CD4-positive, alpha-beta T cell (primary cell): Measurements from ENCODE around the gene METTL6. TPM values are rescaled to one million over a fixed set of nuclear protein-coding genes. Genes with fewer than 3 reads are reported as not detected.
"Not testable (repeated sequence)": the region's sequence is repeated elsewhere in the genome, so short reads cannot be mapped to it uniquely, and the experiment has no call there.

Experiments used
- ATAC-seq: fragments of 200-7000 bp; cut with Tn5 transposase; one replicate; pipeline ENCODE4 v1.10.0; 2022; ENCODE audit warnings: mild to moderate bottlenecking; ENCODE audit not compliant: poor library complexity
- CTCF ChIA-PET: fragments of 350-600 bp; sonication (Branson Sonifier 250); formaldehyde crosslinking; loops from one replicate; lab custom pipeline; 2021; ENCODE audit warnings: antibody characterized with exemption, inconsistent platforms; lab: Charles Lee
- POLR2A ChIA-PET: fragments of 350-600 bp; sonication (Branson Sonifier 250); formaldehyde crosslinking; loops from one replicate; lab custom pipeline; 2021; ENCODE audit warnings: antibody characterized with exemption, inconsistent platforms; lab: Charles Lee
- DNase-seq, 14 experiments: peaks; one replicate each; pipeline ENCODE4 v3.0.0-alpha.2; 2013 to 2020; ENCODE audit warnings: mixed read lengths in 2 of 14
- H3K27ac ChIP-seq, 2 donors: one replicate each; pipeline versions ENCODE4 v1.5.1 to v1.7.0; 2013; ENCODE audit warnings: low read length in 2 of 2, low read depth in 1 of 2, mild to moderate bottlenecking in 1 of 2
- H3K27me3 ChIP-seq, 2 experiments: 1 replicate in 1 of 2; 2 replicates in 1 of 2; pipeline versions ENCODE4 v1.6.1 to v1.7.0; 2013; ENCODE audit warnings: low read length in 2 of 2, control low read depth in 1 of 2, mild to moderate bottlenecking in 1 of 2, moderate library complexity in 1 of 2; ENCODE audit not compliant: insufficient read depth in 2 of 2, control insufficient read depth in 1 of 2
- H3K36me3 ChIP-seq: one replicate; pipeline ENCODE4 v1.6.1; 2013; ENCODE audit warnings: low read length, control low read depth; ENCODE audit not compliant: insufficient read depth
- H3K4me1 ChIP-seq: one replicate; pipeline ENCODE4 v1.6.1; 2013; ENCODE audit warnings: low read length, control low read depth; ENCODE audit not compliant: insufficient read depth
- H3K4me3 ChIP-seq: one replicate; pipeline ENCODE4 v1.5.1; 2013; ENCODE audit warnings: mild to moderate bottlenecking, low read length, moderate library complexity
- H3K9me3 ChIP-seq, 2 experiments: 1 replicate in 1 of 2; 2 replicates in 1 of 2; pipeline versions ENCODE4 v1.6.1 to v1.7.0; 2013; ENCODE audit warnings: low read length in 2 of 2, mild to moderate bottlenecking in 2 of 2, control low read depth in 1 of 2, moderate library complexity in 1 of 2; ENCODE audit not compliant: control insufficient read depth in 1 of 2, insufficient read depth in 1 of 2
- H3K27ac Mint-ChIP-seq: one replicate; pipeline ENCODE4 v1.8.0; 2020; ENCODE audit warnings: mixed read lengths
- H3K27me3 Mint-ChIP-seq: one replicate; pipeline ENCODE4 v1.8.0; 2021; ENCODE audit warnings: mixed read lengths
- H3K36me3 Mint-ChIP-seq: one replicate; pipeline ENCODE4 v1.8.0; 2021; ENCODE audit warnings: low read depth, mixed read lengths
- H3K4me1 Mint-ChIP-seq: one replicate; pipeline ENCODE4 v1.8.0; 2021; ENCODE audit warnings: low read depth, mixed read lengths
- H3K4me3 Mint-ChIP-seq: one replicate; pipeline ENCODE4 v1.8.0; 2020; ENCODE audit warnings: mild to moderate bottlenecking, mixed read lengths
- H3K9me3 Mint-ChIP-seq: one replicate; pipeline ENCODE4 v1.8.0; 2020; ENCODE audit warnings: mixed read lengths
- CTCF ChIP-seq: fragments of 200-600 bp; IDR thresholded peaks from one replicate; pipeline ENCODE4 v1.8.0; 2022; ENCODE audit warnings: antibody characterized with exemption, mild to moderate bottlenecking
- intact Hi-C, 2 experiments: fragments of 100-400 bp; cut with DNase I in 1 of 2; cut with micrococcal nuclease in 1 of 2; formaldehyde crosslinking; loops; one replicate each; pipeline versions ENCODE4 v1.15.1 to v1.9.0; 2023 to 2025; cut with DNase I, micrococcal nuclease
- total RNA-seq, 174 experiments: library from RNA in 2 of 174; stranded (reverse) in 2 of 174; gene quantifications; one replicate each; pipeline ENCODE4 v1.2.3 and lab custom pipeline; 2021 to 2026

Gene METTL6
- total RNA-seq, 2 experiments from 2014 or later, result 4.7 to 5.7 TPM

DNA sequence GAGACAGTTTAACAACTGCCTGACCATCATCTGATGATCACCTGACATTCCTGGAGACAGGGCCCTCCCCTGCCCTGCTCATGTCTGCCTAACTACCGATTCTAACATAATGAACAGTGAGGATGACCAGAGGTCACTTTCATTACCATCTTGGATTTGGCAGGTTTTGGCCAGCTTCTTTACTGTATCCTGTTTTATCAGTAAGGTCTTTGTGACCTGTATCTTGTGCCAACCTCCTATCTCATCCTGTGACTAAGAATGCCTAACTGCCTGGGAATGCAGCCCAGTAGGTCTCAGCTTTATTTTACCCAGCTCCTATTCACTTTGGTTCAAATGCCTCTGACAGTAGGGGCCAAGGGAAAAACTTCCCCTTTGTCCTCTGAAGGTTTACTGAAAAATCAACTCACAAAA, 40.2 kb downstream of the METTL6 start:
- POLR2A ChIA-PET, result no interaction called here
- Mint-ChIP-seq H3K9me3 (no peaks in the 10 kb centered on the region), H3K4me1 (no peaks in the 10 kb centered on the region), H3K27me3 (no peaks in the 10 kb centered on the region), H3K36me3 (no peaks in the 10 kb centered on the region), H3K4me3 (no peak overlapping the region), H3K27ac (no peak overlapping the region)
- Histone ChIP-seq H3K4me3 (no peak overlapping the region), H3K4me1 (no peaks in the 10 kb centered on the region), H3K36me3 (no peaks in the 10 kb centered on the region), H3K27me3 (no peaks in the 10 kb centered on the region), H3K9me3 (peaks cover 0 to 8% of the 10 kb centered on the region in 2 experiments), H3K27ac (no peak overlapping the region)
- DNase-seq (no peak), ATAC-seq (no peak)
- CTCF ChIA-PET, result no interaction called here
- TF ChIP-seq CTCF, result no peak
- intact Hi-C loops, result no loop called here

DNA sequence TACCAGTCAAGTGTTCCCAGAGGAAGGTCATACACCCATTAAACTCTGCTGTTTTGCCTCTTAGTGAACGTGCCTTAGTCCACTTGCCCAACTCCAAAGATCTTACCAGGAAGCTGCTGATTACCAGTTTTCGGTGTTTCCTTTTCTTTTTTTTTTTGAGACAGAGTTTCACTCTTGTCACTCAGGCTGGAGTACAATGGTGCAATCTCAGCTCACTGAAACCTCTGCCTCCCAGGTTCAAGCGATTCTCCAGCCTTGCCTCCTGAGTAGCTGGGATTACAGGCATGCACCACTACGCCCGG, 40.7 kb downstream of the METTL6 start:
- POLR2A ChIA-PET, H3K9me3 Mint-ChIP-seq, H3K27ac Mint-ChIP-seq, H3K4me1 ChIP-seq, ATAC-seq, H3K4me3 Mint-ChIP-seq, CTCF ChIA-PET, H3K4me3 ChIP-seq, H3K36me3 Mint-ChIP-seq, intact Hi-C loops, H3K4me1 Mint-ChIP-seq, H3K27ac ChIP-seq, H3K27me3 ChIP-seq, H3K36me3 ChIP-seq, DNase-seq, H3K27me3 Mint-ChIP-seq, H3K9me3 ChIP-seq: not testable (repeated sequence)

- Histone ChIP-seq H3K9me3 (peaks cover 0 to 8% of the 10 kb centered on the region in 2 experiments), H3K36me3 (no peaks in the 10 kb centered on the region), H3K27me3 (no peaks in the 10 kb centered on the region), H3K27ac (no peak overlapping the region), H3K4me3 (no peak overlapping the region), H3K4me1 (no peaks in the 10 kb centered on the region)
- H3K9me3 Mint-ChIP-seq, result no peaks in the 10 kb centered on the region
- H3K4me3 Mint-ChIP-seq, result no peak overlapping the region
- no peak for TF ChIP-seq CTCF
- no peaks in the 10 kb centered on the region for H3K27me3 Mint-ChIP-seq
- ChIA-PET CTCF (no interaction called here), POLR2A (no interaction called here)
- no peaks in the 10 kb centered on the region for H3K36me3 Mint-ChIP-seq
- intact Hi-C loops, result no loop called here
- no peak overlapping the region for H3K27ac Mint-ChIP-seq
- ATAC-seq, result no peak
- no peaks in the 10 kb centered on the region for H3K4me1 Mint-ChIP-seq
- DNase-seq, result no peak
Measured at GRCh38 chr3:15385901-15386653, 41.3 kb downstream of the METTL6 start.

GRCh38 chr3:15385238-15385695, 42.1 kb downstream of the METTL6 start:
- CTCF ChIA-PET, result interaction anchor here (2.0 kb wide), 1 partner anchor 117 kb away, joined by 7 read pairs; no protein-coding TSS in a partner anchor
- H3K4me3 ChIP-seq, H3K4me3 Mint-ChIP-seq, H3K27ac Mint-ChIP-seq, POLR2A ChIA-PET, H3K9me3 Mint-ChIP-seq, H3K4me1 ChIP-seq, H3K27me3 Mint-ChIP-seq, H3K4me1 Mint-ChIP-seq, H3K27me3 ChIP-seq, DNase-seq, intact Hi-C loops, H3K36me3 Mint-ChIP-seq, ATAC-seq, H3K36me3 ChIP-seq, H3K27ac ChIP-seq, H3K9me3 ChIP-seq: not testable (repeated sequence)
